ENCODE data around the gene FLCN. TPM values are rescaled to one million over a fixed set of nuclear protein-coding genes. Genes with fewer than 3 reads are reported as not detected.

Gene FLCN
- total RNA-seq, 1 experiment from 2014 or later: 25.6 TPM

DNA sequence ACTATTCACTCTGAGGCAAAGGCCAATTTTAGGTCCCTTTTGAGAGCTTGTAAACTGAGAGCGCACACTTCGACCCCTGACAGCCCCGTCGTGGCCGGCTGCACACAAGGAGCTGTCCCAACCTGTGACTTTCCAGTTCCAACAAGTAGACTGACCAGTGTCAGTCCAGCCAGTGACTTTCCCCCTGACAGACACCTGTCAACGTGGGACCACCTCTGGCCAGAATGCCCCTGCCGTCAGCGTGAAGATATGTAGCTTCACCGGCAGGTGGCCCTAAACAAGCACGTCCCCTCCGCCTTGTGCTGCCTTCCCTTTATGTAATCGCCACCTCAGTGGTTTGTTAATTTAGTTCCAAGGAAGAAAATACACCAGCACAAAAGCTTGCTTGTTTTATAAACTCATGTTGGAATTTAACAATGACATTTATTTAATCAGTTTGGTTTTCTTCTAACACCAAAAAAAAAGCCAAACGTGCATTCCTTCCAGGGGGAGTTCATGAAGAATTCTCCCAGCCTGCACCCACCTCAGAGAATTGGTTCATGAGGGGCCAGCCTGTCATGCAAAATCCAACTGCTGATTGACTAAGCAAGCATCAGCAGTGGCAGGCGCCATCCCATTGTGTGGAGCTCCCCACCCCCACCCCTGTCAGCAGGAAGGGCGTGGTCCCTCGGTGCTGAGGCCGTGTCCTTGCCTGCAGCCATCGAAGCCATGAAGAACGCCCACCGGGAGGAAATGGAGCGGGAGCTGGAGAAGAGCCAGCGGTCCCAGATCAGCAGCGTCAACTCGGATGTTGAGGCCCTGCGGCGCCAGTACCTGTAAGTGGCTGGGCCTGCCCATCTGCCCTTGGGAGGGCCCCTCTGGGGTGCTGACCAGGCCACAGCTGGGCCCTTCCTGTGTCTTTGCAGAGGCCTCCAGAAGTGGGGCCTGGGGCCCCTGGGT lies 64.7 kb downstream of the FLCN start:
- H3K27me3 Mint-ChIP-seq (ENCODE audit: insufficient read depth, unreplicated experiment): no peaks in the 10 kb centered on the region
- ChIA-PET CTCF (interaction anchor here (0.6 to 0.9 kb wide), 2 partner anchors 9 to 16 kb away, joined by 3 read pairs; no protein-coding TSS in a partner anchor), POLR2A (no interaction called here)
- H3K36me3 Mint-ChIP-seq (ENCODE audit: insufficient read depth, unreplicated experiment): peaks cover 61% of the 10 kb centered on the region
- no peak overlapping the region for H3K4me3 Mint-ChIP-seq (ENCODE audit: unreplicated experiment)
- no peak for DNase-seq (ENCODE audit: unreplicated experiment)
- no peaks in the 10 kb centered on the region for H3K4me1 Mint-ChIP-seq (ENCODE audit: insufficient read depth, unreplicated experiment)
- no TSS peak for BruUV-seq (replicated peaks)
- TF ChIP-seq, protein P1, sequence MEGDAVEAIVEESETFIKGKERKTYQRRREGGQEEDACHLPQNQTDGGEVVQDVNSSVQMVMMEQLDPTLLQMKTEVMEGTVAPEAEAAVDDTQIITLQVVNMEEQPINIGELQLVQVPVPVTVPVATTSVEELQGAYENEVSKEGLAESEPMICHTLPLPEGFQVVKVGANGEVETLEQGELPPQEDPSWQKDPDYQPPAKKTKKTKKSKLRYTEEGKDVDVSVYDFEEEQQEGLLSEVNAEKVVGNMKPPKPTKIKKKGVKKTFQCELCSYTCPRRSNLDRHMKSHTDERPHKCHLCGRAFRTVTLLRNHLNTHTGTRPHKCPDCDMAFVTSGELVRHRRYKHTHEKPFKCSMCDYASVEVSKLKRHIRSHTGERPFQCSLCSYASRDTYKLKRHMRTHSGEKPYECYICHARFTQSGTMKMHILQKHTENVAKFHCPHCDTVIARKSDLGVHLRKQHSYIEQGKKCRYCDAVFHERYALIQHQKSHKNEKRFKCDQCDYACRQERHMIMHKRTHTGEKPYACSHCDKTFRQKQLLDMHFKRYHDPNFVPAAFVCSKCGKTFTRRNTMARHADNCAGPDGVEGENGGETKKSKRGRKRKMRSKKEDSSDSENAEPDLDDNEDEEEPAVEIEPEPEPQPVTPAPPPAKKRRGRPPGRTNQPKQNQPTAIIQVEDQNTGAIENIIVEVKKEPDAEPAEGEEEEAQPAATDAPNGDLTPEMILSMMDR (IDR thresholded peaks at IDR 0.05; ENCODE audit: unreplicated experiment): no peak
- no peaks in the 10 kb centered on the region for H3K9me3 Mint-ChIP-seq (ENCODE audit: unreplicated experiment)
- intact Hi-C loops (cut with micrococcal nuclease): no loop called here
- H3K27ac Mint-ChIP-seq (ENCODE audit: low read depth, unreplicated experiment): no peak overlapping the region

- intact Hi-C loops (cut with micrococcal nuclease): no loop called here
- no TSS peak for BruUV-seq (replicated peaks)
- Mint-ChIP-seq H3K27me3 (ENCODE audit: insufficient read depth, unreplicated experiment) (no peaks in the 10 kb centered on the region), H3K4me1 (ENCODE audit: insufficient read depth, unreplicated experiment) (no peaks in the 10 kb centered on the region), H3K4me3 (ENCODE audit: unreplicated experiment) (no peak overlapping the region), H3K36me3 (ENCODE audit: insufficient read depth, unreplicated experiment) (peaks cover 59% of the 10 kb centered on the region), H3K27ac (ENCODE audit: low read depth, unreplicated experiment) (peak overlapping the region; percentile 67), H3K9me3 (ENCODE audit: unreplicated experiment) (no peaks in the 10 kb centered on the region)
- ChIA-PET CTCF (interaction anchor here (0.6 kb wide), 1 partner anchor 172 kb away, joined by 3 read pairs; no protein-coding TSS in a partner anchor), POLR2A (no interaction called here)
- TF ChIP-seq, protein P1 (IDR thresholded peaks at IDR 0.05; ENCODE audit: unreplicated experiment): no peak
- no peak for DNase-seq (ENCODE audit: unreplicated experiment)
These were observed 65.8 kb downstream of the FLCN start for GRCh38 chr17:17171186-17171585.

GRCh38 chr17:17170346-17170985 lies 66.5 kb downstream of the FLCN start:
- H3K36me3 Mint-ChIP-seq (ENCODE audit: insufficient read depth, unreplicated experiment): peaks cover 61% of the 10 kb centered on the region
- CTCF ChIA-PET: interaction anchor here (0.6 kb wide), 1 partner anchor 172 kb away, joined by 3 read pairs; no protein-coding TSS in a partner anchor
- peak overlapping the region; percentile 67 for H3K27ac Mint-ChIP-seq (ENCODE audit: low read depth, unreplicated experiment)

More at GRCh38 chr17:17170346-17170985, 66.5 kb downstream of the FLCN start:
- Mint-ChIP-seq H3K27me3 (ENCODE audit: insufficient read depth, unreplicated experiment) (no peaks in the 10 kb centered on the region), H3K4me3 (ENCODE audit: unreplicated experiment) (no peak overlapping the region), H3K9me3 (ENCODE audit: unreplicated experiment) (no peaks in the 10 kb centered on the region), H3K4me1 (ENCODE audit: insufficient read depth, unreplicated experiment) (no peaks in the 10 kb centered on the region)
- POLR2A ChIA-PET: no interaction called here
- BruUV-seq (replicated peaks): no TSS peak
- peak; percentile 38 for DNase-seq (ENCODE audit: unreplicated experiment)
- TF ChIP-seq, protein P1 (IDR thresholded peaks at IDR 0.05; ENCODE audit: unreplicated experiment): no peak
- intact Hi-C loops (cut with micrococcal nuclease): no loop called here
